ENCODE measurements around the gene WRAP53.

GRCh38 chr17:7714721-7715594, 26.7 kb downstream of the WRAP53 start:
- TF ChIP-seq TAF1 (IDR thresholded peaks at IDR 0.05; ENCODE audit: borderline replicate concordance, insufficient read depth, low read length) = no peak
- TF ChIP-seq POLR2AphosphoS5 (IDR thresholded peaks at IDR 0.05; ENCODE audit: low read depth, low read length) = no peak
- no peak for TF ChIP-seq SIN3A (IDR thresholded peaks at IDR 0.05; ENCODE audit: borderline replicate concordance, insufficient read depth, low read length)
- TF ChIP-seq REST (IDR thresholded peaks at IDR 0.05; ENCODE audit: insufficient read depth in 1 of 2, low read depth in 2 of 2, low read length in 2 of 2) = no peak
- TF ChIP-seq FOXP2 (optimal IDR thresholded peaks at IDR 0.05; ENCODE audit: borderline replicate concordance, extremely low read depth, extremely low read length, insufficient read depth) = no peak

Data from PFSK-1 (cell line).